Thyroid gland (tissue), 4 donors: ENCODE measurements around the gene SERPINF2.

ENCODE experiments used
- POLR2A ChIP-seq, 2 donors: fragments of 450-650 bp; IDR thresholded peaks; one replicate each; pipeline ENCODE4 v1.6.1; 2017; ENCODE audit warnings: antibody characterized with exemption in 2 of 2, mild to moderate bottlenecking in 2 of 2, moderate library complexity in 1 of 2
- TF ChIP-seq, protein P1 (sequence below), 6 experiments: fragments of 200-600 bp in 3 of 6; fragments of 450-650 bp in 3 of 6; sonication (generic) in 3 of 6; IDR thresholded peaks; one replicate each; pipeline ENCODE4 v1.5.1; 2016 to 2019; ENCODE audit warnings: antibody characterized with exemption in 6 of 6, mild to moderate bottlenecking in 2 of 6, inconsistent platforms in 1 of 6, moderate library complexity in 1 of 6

DNA sequence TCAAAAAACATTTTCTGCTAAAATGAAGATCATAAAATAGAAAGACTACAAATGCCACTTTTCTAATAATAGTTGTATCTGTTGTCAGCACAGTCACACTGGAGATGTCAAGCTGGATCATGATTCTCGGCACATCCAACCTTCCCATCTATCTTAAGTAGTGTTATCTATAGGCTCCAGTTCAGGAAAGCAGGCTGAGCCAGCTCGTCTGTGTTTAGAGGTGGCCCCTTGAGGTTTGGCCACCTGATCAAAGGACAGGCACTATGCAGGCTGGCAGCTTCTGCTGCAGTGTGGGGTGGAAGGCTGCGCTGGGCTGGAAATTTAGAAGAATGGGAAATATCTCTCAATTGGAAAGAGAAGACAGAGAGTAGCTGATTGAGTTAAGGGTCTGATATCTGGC is 54.7 kb downstream of the SERPINF2 start:
- TF ChIP-seq, protein P1, sequence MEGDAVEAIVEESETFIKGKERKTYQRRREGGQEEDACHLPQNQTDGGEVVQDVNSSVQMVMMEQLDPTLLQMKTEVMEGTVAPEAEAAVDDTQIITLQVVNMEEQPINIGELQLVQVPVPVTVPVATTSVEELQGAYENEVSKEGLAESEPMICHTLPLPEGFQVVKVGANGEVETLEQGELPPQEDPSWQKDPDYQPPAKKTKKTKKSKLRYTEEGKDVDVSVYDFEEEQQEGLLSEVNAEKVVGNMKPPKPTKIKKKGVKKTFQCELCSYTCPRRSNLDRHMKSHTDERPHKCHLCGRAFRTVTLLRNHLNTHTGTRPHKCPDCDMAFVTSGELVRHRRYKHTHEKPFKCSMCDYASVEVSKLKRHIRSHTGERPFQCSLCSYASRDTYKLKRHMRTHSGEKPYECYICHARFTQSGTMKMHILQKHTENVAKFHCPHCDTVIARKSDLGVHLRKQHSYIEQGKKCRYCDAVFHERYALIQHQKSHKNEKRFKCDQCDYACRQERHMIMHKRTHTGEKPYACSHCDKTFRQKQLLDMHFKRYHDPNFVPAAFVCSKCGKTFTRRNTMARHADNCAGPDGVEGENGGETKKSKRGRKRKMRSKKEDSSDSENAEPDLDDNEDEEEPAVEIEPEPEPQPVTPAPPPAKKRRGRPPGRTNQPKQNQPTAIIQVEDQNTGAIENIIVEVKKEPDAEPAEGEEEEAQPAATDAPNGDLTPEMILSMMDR (IDR thresholded peaks at IDR 0.05), result no peak
- TF ChIP-seq POLR2A (IDR thresholded peaks at IDR 0.05), result no peak
